HUES6 (cell line): ENCODE measurements around the gene MRPS24.
"Not testable (repeated sequence)": the region's sequence is repeated elsewhere in the genome, so short reads cannot be mapped to it uniquely, and the experiment has no call there.

Source experiments
- H3K27ac ChIP-seq: 2 replicates; pipeline ENCODE4 v1.7.0; 2013; ENCODE audit warnings: low read depth, mild to moderate bottlenecking, low read length, inconsistent platforms
- H3K27me3 ChIP-seq: 2 replicates; pipeline ENCODE4 v1.6.1; 2013; ENCODE audit warnings: low read length; ENCODE audit not compliant: control insufficient read depth, insufficient read depth
- H3K36me3 ChIP-seq: 2 replicates; pipeline ENCODE4 v1.6.1; 2013; ENCODE audit warnings: low read length; ENCODE audit not compliant: control insufficient read depth, insufficient read depth
- H3K4me1 ChIP-seq: 2 replicates; pipeline ENCODE4 v1.6.1; 2013; ENCODE audit warnings: low read length; ENCODE audit not compliant: control insufficient read depth, insufficient read depth
- H3K4me3 ChIP-seq: 2 replicates; pipeline ENCODE4 v1.5.1; 2013; ENCODE audit warnings: low read depth, low read length
- H3K9ac ChIP-seq: one replicate; pipeline ENCODE4 v1.6.1; 2013; ENCODE audit warnings: mild to moderate bottlenecking, low read length
- H3K9me3 ChIP-seq: 2 replicates; pipeline ENCODE4 v1.6.1; 2013; ENCODE audit warnings: low read depth, low read length; ENCODE audit not compliant: control insufficient read depth, insufficient read depth

MRPS24 gene

DNA sequence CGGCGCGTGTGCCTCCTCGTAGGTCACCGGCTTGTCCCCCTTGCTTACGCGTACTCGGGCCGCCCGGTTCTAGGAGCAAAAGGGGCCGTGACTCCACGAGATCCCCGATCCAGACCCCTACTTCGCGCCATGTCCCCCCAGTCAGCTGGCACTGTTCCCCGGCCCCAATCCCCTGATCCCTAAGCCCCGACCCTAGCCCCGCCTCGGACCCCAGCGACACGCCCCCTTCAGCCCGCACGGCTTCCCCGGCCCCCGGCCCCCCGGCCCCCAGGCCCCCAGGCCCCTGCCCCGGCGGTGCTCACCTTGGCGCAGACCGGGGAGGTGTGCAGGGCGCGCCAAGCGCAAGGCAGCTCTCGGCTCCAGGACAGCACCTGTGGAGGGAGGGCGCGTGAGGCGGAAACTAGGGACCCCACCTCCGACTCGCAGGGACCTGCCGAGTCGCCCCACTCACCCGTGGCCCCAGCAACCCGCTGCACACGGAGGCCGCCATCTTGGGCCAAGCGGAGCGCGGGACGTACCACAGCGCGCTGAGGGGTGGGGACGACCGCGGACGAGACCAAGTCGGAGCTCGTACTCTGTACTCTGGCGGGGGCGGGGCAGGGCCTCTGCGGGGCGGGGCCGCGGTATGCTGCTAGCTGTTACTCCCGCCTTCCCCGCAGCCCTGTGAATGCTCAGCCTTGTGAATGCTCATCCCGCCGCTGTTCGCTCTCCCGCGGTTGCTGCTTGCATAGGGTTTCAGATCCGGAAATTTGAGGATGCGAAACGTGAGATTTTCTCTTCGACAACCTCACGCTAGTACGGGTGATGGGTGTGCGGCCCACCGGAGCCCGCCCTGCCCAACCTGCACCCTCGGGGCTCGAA, at the start of gene MRPS24:
MRPS24 (minus strand) TSS at position 512 of the 861 bp plus-strand sequence; CDS start at position 490, 22 bp downstream.
- H3K27ac ChIP-seq: no peak within 1 kb of the TSS
- H3K4me3 ChIP-seq: peak within 1 kb of the TSS; percentile 92
- H3K9me3 ChIP-seq: peaks cover 9% of the 10 kb centered on the region; the same call in 1 of the 2 replicates
- H3K9ac ChIP-seq: peak within 1 kb of the TSS; percentile 95
- peaks cover 18% of the 10 kb centered on the region for H3K36me3 ChIP-seq
- H3K4me1 ChIP-seq: peaks cover 18% of the 10 kb centered on the region
- H3K27me3 ChIP-seq: no peaks in the 10 kb centered on the region

- H3K9ac ChIP-seq: no peak overlapping the region
- peaks cover 9% of the 10 kb centered on the region for H3K9me3 ChIP-seq
- H3K27me3 ChIP-seq: no peaks in the 10 kb centered on the region
- no peak overlapping the region for H3K4me3 ChIP-seq
- H3K27ac ChIP-seq: no peak overlapping the region
- H3K36me3 ChIP-seq: peaks cover 3% of the 10 kb centered on the region; the same call in 1 of the 2 replicates
- H3K4me1 ChIP-seq: peaks cover 5% of the 10 kb centered on the region
Observed at GRCh38 chr7:43915907-43916306, 46.6 kb upstream of the MRPS24 start.

- H3K36me3 ChIP-seq: peaks cover 3% of the 10 kb centered on the region; the same call in 1 of the 2 replicates
- H3K27ac ChIP-seq: no peak overlapping the region
- H3K9ac ChIP-seq: no peak overlapping the region
- no peaks in the 10 kb centered on the region for H3K27me3 ChIP-seq
- H3K9me3 ChIP-seq: peaks cover 9% of the 10 kb centered on the region
- no peak overlapping the region for H3K4me3 ChIP-seq
- peaks cover 5% of the 10 kb centered on the region for H3K4me1 ChIP-seq
Observed at GRCh38 chr7:43914795-43915194, 45.5 kb upstream of the MRPS24 start.

- Histone ChIP-seq H3K27me3 (peaks cover 3% of the 10 kb centered on the region; the same call in 1 of the 2 replicates), H3K4me3 (peak within 1 kb of the TSS; percentile 74), H3K36me3 (no peaks in the 10 kb centered on the region), H3K4me1 (peaks cover 16% of the 10 kb centered on the region), H3K9ac (peak within 1 kb of the TSS; percentile 71), H3K9me3 (no peaks in the 10 kb centered on the region), H3K27ac (no peak within 1 kb of the TSS)
Observed at GRCh38 chr7:43906331-43907010, 37.2 kb upstream of the MRPS24 start, which contains the start of gene URGCP. Gene URGCP (minus strand): TSS chr7:43906596. CDS start chr7:43906575, 21 bp downstream.

GRCh38 chr7:43905956-43906330, 36.6 kb upstream of the MRPS24 start:
- Histone ChIP-seq H3K9me3 (no peaks in the 10 kb centered on the region), H3K36me3 (no peaks in the 10 kb centered on the region), H3K9ac (peak overlapping the region; percentile 47), H3K4me1 (peaks cover 20% of the 10 kb centered on the region), H3K27me3 (peaks cover 3% of the 10 kb centered on the region; the same call in 1 of the 2 replicates), H3K27ac (no peak overlapping the region), H3K4me3 (peak overlapping the region; percentile 74)

GRCh38 chr7:43905209-43905946, 36.1 kb upstream of the MRPS24 start:
- Histone ChIP-seq H3K4me3 (peak overlapping the region; percentile 74), H3K9me3 (no peaks in the 10 kb centered on the region), H3K4me1 (peaks cover 20% of the 10 kb centered on the region), H3K9ac (peak overlapping the region; percentile 47), H3K27ac (no peak overlapping the region), H3K27me3 (peaks cover 3% of the 10 kb centered on the region; the same call in 1 of the 2 replicates), H3K36me3 (no peaks in the 10 kb centered on the region)

GRCh38 chr7:43904533-43905208, 35.4 kb upstream of the MRPS24 start:
- no peak overlapping the region for H3K9ac ChIP-seq
- peaks cover 3% of the 10 kb centered on the region; the same call in 1 of the 2 replicates for H3K27me3 ChIP-seq
- H3K4me3 ChIP-seq: peak overlapping the region; percentile 74
- H3K36me3 ChIP-seq: no peaks in the 10 kb centered on the region
- no peaks in the 10 kb centered on the region for H3K9me3 ChIP-seq
- no peak overlapping the region for H3K27ac ChIP-seq
- peaks cover 20% of the 10 kb centered on the region for H3K4me1 ChIP-seq

DNA sequence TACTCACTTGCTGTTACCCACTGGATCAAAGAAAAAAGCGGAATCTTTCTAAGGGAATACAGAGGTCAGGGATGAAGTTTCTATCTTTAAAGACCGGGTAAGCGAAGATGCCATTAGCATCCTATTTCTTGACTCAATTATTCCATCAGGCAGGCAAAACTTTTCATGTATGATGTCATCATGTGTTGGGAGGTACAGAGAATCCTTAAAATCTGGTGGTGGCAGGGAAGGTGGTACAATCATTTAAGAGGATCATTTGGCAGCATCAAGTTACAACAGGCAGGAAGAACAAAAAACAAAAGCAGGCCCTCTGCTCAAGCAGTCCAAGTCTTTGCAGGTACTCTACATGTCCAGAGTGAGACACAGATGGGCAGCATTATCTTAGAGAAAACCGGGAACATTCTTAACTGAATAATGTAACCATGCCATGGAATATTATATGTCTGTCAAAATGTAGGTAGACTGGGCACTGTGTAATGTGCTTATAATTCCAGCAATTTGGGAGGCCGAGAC, 33.3 kb upstream of the MRPS24 start:
- Histone ChIP-seq H3K27me3 (peaks cover under 1% of the 10 kb centered on the region; the same call in 1 of the 2 replicates), H3K4me3 (no peak overlapping the region), H3K9ac (no peak overlapping the region), H3K36me3 (no peaks in the 10 kb centered on the region), H3K9me3 (no peaks in the 10 kb centered on the region), H3K27ac (no peak overlapping the region), H3K4me1 (peaks cover 20% of the 10 kb centered on the region)

DNA sequence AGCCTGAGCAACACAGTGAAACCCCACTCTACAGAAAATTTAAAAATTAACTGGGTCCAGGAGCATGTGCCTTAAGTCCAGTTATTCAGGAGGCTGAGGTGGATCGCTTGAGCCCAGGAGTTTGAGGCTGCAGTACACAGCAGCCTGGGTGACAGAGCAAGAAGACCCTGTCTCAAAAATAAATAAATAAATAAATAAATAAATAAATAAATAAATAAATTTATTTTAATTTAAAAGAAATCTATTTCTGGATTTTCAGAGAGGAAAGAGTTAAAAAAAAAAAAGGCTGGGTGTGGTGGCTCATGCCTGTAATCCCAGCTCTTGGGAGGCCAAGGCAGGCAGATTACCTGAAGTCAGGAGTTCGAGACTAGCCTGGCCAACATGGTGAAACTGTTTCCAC, 29.3 kb upstream of the MRPS24 start:
- not testable (repeated sequence) for H3K27me3 ChIP-seq, H3K4me1 ChIP-seq, H3K36me3 ChIP-seq, H3K9ac ChIP-seq, H3K4me3 ChIP-seq, H3K9me3 ChIP-seq, H3K27ac ChIP-seq

GRCh38 chr7:43895847-43896415, 26.6 kb upstream of the MRPS24 start:
- no peak overlapping the region for H3K27ac ChIP-seq
- H3K36me3 ChIP-seq: no peaks in the 10 kb centered on the region
- H3K9me3 ChIP-seq: no peaks in the 10 kb centered on the region
- H3K4me3 ChIP-seq: no peak overlapping the region
- no peaks in the 10 kb centered on the region for H3K27me3 ChIP-seq
- no peaks in the 10 kb centered on the region for H3K4me1 ChIP-seq
- H3K9ac ChIP-seq: no peak overlapping the region
